Endothelial cell of umbilical vein (primary cell): ENCODE measurements around the gene FBXO24.

Experiments
- CTCF ChIP-seq, 2 donors: IDR thresholded peaks; 1 replicate in 1 of 2; 2 replicates in 1 of 2; pipeline ENCODE4 v1.5.1; 2011; ENCODE audit warnings: low read length in 2 of 2, mild to moderate bottlenecking in 2 of 2, moderate library complexity in 2 of 2, control low read depth in 1 of 2, inconsistent platforms in 1 of 2, low read depth in 1 of 2; ENCODE audit not compliant: insufficient read depth in 1 of 2; ENCODE audit errors: extremely low read depth in 1 of 2
- POLR2AphosphoS5 ChIP-seq: IDR thresholded peaks from 2 replicates; pipeline ENCODE4 v1.6.1; 2012; ENCODE audit warnings: low read depth, mild to moderate bottlenecking, control low read depth, low read length, moderate library complexity; ENCODE audit not compliant: insufficient read depth

GRCh38 chr7:100632951-100633717 is 47.0 kb downstream of the FBXO24 start:
- no peak for TF ChIP-seq POLR2AphosphoS5
- TF ChIP-seq CTCF (IDR thresholded peaks at IDR 0.05; ENCODE audit: extremely low read depth in 1 of 2, insufficient read depth in 1 of 2, low read depth in 1 of 2, low read length in 2 of 2) = peak; percentile 35 to 56
